GM21381 (cell line): ENCODE data around the gene SLC16A11.
"Not testable (repeated sequence)": the region's sequence is repeated elsewhere in the genome, so short reads cannot be mapped to it uniquely, and the experiment has no call there.

Experiments used
- ATAC-seq: cut with Tn5 transposase; IDR thresholded peaks from one replicate; pipeline ENCODE4 v1.9.1; 2021; ENCODE audit warnings: mild to moderate bottlenecking, moderate library complexity; ENCODE audit not compliant: unreplicated experiment

The SLC16A11 gene

DNA sequence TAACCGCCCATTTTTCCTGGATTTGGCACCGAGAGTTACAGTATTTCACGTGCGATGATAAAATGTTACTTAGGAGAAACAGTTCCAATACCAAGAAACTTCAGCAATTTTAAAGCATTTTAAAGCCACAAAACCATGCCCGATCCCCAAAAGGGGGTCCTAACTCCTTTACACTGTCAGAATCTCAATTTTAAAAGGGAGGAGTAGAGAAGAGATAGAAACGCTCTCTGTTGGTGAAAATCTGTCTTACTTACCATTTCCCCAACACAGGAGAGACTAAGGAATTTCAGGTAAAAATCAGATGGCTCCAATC is 32.0 kb downstream of the SLC16A11 start:
- no peak for ATAC-seq

DNA sequence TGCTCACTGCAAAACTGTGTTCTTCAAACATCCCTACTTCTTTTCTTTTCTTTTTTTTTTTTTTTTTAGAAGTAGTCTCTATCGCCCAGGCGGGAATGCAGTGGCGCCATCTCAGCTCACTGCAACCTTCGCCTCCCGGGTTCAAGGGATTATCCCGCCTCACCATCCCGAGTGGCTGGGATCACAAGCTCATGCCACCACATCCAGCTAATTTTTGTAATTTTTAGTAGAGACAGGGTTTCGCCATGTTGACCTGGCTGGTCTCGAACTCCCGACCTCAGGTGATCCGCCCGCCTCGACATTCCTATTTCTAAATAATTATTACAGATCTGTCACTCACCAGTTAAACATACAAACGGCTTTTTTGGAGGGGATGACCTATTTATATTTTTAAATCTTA is 32.5 kb downstream of the SLC16A11 start:
- no peak for ATAC-seq

- ATAC-seq: no peak
These were observed 33.4 kb downstream of the SLC16A11 start for GRCh38 chr17:7010523-7010922.

DNA sequence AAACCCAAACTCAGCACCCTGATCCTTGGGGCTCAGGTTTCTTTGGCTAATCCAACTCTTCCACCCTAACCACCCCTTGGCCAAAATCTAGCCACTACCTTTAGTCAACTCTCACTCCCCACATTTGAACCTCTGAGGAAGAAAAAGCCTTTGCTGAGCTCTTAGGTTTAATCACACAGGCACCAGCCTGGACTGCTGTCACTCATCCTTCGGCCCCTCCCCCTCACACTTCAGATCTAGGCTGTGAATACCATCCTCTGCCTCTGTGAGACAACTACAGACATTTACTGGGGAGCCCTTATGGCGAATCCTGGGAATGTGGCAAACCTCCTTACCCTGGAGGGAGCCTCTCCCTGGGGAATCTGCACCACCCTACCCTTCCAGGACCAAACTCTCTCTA is 36.7 kb downstream of the SLC16A11 start:
- no peak for ATAC-seq

DNA sequence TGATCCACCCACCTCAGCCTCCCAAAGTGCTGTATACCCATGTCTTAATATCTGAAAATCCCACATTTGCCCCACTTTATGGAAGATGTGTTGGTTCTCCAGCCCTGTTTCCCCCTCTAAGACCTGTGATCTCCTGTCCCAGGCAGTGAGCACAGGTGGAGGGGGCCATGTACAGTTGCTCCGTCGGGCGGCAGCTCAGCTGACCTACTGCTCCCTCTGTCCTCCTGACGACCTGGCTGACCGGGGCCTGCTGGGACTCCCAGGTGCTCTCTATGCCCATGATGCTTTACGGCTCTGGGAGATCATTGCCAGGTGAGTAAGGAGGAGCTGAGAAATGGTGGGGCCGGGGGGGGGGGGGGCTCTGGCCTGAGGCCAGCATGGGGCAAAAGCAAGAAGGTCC is 38.2 kb downstream of the SLC16A11 start:
- no peak for ATAC-seq

DNA sequence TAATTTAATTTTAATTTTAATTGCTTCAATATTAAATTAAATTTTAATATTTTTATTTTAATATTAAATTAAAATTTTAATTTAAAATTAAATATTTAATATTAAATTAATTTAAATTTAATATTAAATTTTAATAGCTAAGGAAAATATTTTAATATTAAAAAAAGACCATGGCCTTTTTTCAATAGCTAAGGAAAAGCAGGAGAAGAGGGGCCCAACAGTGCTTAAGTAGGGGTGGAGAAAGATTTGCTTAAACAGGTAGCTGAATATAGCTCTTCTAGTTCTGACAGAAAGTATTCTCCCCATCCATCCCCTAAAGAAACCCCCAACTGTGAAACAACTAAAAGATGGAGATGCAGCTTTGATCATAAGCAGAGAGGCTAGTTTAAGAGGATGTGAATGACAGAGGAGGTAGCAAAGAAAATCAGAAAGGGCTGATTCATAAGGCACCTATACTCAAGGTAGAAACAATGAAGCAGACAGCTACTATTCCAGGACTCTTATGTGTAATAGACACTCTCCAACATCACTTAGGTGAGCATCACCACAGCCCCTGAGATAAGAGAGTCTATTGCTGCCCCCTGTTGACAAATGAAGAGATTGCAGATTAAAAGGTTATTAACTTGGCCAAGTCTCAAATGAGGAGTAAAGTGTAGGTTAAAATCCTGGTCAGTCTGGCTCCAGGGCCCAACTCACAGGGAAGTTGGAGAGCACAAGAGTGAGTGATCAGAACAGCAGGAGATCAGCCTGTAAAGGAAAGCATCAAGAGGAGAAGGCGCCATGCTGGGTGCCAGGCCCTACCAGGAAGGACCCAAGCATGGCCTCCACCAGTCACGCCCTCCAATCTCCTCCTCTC is 39.3 kb downstream of the SLC16A11 start:
- ATAC-seq: no peak

- no peak for ATAC-seq
These were observed 40.1 kb downstream of the SLC16A11 start for GRCh38 chr17:7003745-7004144.

DNA sequence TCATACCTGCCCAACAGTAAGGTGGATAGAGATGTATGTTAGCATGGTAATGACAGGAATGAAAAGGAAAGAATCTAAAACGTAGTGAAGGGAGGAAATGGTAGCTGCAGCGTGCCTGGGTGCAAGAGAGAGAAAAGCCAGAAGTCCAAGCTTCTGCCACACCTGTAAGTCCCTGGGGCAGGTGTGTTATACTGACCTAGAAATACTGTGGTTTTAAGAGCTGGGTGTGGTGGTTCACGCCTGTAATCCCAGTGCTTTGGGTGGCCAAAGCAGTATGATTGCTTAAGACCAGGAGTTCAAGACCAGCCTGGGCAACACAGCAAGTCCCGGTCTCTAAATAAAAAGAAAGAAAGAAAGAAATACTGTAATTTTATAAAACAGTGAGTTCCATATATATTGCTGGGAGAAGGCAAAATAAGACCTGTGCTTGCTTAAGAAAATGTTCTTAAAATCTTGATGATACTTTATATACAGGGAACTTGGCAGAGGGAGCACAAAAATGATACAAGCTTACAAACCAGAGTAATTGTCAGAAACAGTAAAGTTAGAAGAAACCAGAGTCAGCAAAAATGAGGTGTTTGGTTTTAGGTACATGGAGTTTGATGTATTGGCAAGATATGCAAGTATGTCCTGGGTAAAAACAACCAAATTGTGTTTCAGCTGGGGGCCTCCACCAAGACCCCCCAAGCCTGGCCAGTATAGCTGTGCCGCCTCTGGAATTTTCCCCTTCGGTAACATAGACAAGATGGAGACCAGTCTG is 41.4 kb downstream of the SLC16A11 start:
- no peak for ATAC-seq

DNA sequence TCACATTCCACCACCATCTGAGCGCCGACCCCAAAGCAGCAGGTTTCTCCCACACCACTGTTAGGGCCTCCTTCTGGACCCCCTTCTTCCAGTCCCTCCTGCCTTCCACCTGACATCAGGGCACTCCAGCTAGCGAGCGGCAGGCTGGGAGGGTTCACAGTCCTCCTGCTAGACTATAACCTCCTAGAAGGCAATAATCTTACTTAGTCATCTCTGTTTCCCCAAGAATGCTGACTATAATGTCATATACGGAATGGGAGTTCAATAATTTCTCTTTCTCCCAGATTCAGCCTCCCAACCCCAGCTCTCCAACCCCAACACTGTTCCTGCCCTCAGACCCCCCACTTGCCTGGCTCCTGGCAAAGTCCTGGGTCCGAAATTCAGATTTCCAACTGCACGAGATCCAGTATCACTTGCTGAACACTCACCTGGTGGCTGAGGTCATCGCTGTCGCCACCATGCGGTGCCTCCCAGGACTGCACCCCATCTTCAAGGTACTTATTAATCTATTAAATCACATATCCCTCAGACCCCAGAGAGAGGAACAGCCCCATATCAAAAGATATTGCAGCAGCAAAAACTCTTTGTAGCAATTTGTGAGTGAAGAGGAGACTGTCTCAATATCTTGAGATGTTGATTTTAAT is 42.5 kb downstream of the SLC16A11 start:
- ATAC-seq: no peak

DNA sequence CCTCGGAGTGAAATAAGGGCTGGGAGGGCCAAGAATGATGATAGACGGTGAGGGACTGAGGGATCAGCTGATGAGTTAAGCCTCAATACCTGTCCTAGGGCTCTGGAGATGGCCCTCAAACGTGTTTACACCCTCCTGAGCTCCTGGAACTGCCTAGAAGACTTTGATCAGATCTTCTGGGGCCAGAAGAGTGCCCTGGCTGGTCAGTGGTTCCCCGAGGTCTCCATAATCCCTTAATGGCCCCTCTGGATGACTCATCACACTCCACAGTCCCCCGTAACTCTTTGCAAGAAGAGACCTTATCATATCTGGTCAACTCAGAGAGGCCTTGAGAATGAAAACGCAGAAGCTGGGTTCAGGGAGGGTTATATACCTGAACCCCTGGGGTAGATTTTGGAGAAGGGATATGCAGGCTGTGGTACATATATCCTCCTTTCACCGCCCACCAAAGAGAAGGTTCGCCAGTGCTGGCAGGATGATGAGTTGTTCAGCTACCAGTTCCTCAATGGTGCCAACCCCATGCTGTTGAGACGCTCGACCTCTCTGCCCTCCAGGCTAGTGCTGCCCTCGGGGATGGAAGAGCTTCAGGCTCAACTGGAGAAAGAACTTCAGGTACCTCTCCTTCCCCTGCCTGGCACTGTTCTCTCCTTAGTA is 44.9 kb downstream of the SLC16A11 start:
- no peak for ATAC-seq

DNA sequence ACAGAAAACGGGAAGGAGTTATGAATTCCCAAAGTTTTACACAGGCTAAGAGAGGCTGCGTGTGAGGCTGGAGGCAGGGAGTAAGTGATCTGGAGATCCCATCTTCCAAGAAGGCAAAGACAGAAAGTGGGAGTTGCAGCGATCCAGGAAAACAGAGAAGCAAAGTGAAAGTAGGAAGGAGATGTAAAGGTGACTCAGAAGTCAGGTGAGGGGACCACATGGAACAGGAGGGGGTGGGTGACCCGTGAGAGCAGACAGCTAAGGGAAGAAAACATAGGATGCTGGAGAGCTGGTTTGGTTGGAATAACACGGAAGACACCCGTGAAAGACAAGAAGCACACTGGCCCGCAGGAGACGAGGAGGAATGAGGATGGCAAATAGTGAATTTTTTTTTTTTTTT is 46.7 kb downstream of the SLC16A11 start:
- no peak for ATAC-seq

GRCh38 chr17:6996256-6997011 is 47.5 kb downstream of the SLC16A11 start:
- ATAC-seq: no peak

GRCh38 chr17:6995500-6996255 is 48.2 kb downstream of the SLC16A11 start, which contains the start of gene ALOX12:
TSS of gene ALOX12 (plus strand) at chr17:6996049. CDS start at chr17:6996118, 69 bp downstream.
- no peak for ATAC-seq

DNA sequence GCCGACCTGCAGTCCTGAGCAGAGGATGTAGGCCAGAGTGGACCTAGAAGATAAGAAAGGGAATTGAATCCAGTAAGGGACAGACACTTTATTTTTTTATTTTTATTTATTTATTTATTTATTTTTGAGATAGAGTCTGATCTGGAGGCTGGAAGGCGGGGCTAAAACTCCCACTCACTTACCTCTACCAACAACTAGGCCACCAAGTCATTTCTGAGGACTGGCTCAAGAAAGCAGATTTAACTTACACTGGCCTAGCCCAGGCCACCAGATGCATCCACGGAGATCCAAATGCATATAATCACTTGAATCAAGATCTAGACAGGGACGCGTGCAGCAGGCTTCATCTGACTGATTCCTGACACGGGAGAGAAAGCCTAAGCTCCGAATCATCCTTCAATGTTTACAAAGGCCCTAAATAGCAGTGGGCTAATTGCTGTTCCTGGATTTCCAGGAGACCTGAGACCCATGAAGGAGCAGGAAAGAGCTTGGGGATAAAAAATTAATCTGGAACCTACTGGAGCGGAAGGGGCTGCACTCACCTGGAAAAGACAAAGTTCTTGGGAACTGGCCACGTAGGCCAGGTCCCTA is 49.1 kb downstream of the SLC16A11 start:
- no peak for ATAC-seq

- ATAC-seq: no peak
These were observed 49.7 kb downstream of the SLC16A11 start for GRCh38 chr17:6994118-6994598.

DNA sequence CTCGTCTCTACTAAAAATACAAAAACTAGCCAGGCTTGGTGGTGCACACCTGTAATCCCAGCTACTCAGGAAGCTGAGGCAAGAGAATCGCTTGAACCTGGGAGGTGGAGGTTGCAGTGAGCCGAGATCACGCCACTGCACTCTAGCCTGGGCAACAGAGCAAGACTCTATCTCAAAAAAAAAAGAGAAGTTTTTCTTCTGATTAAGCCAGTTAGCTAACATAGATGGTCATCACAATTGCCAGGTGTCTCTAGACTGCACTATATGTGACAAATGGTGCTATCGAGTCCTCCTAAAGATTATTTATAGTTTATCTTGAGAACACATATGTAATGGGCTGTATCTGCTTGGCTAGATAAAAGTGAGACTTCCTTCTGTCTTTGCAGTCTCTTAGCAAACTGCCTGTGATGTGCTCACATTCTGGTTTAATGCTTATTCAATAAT is 50.3 kb downstream of the SLC16A11 start:
- ATAC-seq: not testable (repeated sequence)
